ENCODE data around the gene NDUFA8.

NDUFA8 gene

GRCh38 chr9:122155796-122156195, 3.8 kb downstream of the NDUFA8 start:
- no peak for TF ChIP-seq CTCF (conservative IDR thresholded peaks at IDR 0.05; ENCODE audit: control insufficient read depth, insufficient read depth, low read depth, low read length)
- H3K4me3 ChIP-seq (ENCODE audit: control insufficient read depth, low read depth, low read length), result no peak overlapping the region
- DNase-seq (ENCODE audit: low read depth), result peak; percentile 24

GRCh38 chr9:122151267-122151828, 8.2 kb downstream of the NDUFA8 start:
- H3K4me3 ChIP-seq (ENCODE audit: control insufficient read depth, low read depth, low read length), result no peak overlapping the region
- no peak for TF ChIP-seq CTCF (conservative IDR thresholded peaks at IDR 0.05; ENCODE audit: control insufficient read depth, insufficient read depth, low read depth, low read length)
- no peak for DNase-seq (ENCODE audit: low read depth)

GRCh38 chr9:122145592-122145863, 14.1 kb downstream of the NDUFA8 start:
- no peak for DNase-seq (ENCODE audit: low read depth)
- no peak for TF ChIP-seq CTCF (conservative IDR thresholded peaks at IDR 0.05; ENCODE audit: control insufficient read depth, insufficient read depth, low read depth, low read length)
- H3K4me3 ChIP-seq (ENCODE audit: control insufficient read depth, low read depth, low read length), result no peak overlapping the region

GRCh38 chr9:122144836-122145591, 14.6 kb downstream of the NDUFA8 start:
- no peak for DNase-seq (ENCODE audit: low read depth)
- no peak overlapping the region for H3K4me3 ChIP-seq (ENCODE audit: control insufficient read depth, low read depth, low read length)
- peak; percentile 47 for TF ChIP-seq CTCF (conservative IDR thresholded peaks at IDR 0.05; ENCODE audit: control insufficient read depth, insufficient read depth, low read depth, low read length)

- no peak for TF ChIP-seq CTCF (conservative IDR thresholded peaks at IDR 0.05; ENCODE audit: control insufficient read depth, insufficient read depth, low read depth, low read length)
- no peak for DNase-seq (ENCODE audit: low read depth)
- no peak overlapping the region for H3K4me3 ChIP-seq (ENCODE audit: control insufficient read depth, low read depth, low read length)
Measured at GRCh38 chr9:122143876-122144405, 15.6 kb downstream of the NDUFA8 start.

- DNase-seq (ENCODE audit: low read depth), result no peak
- TF ChIP-seq CTCF (conservative IDR thresholded peaks at IDR 0.05; ENCODE audit: control insufficient read depth, insufficient read depth, low read depth, low read length), result no peak
- no peak overlapping the region for H3K4me3 ChIP-seq (ENCODE audit: control insufficient read depth, low read depth, low read length)
Measured at GRCh38 chr9:122143296-122143695, 16.3 kb downstream of the NDUFA8 start.

All from fibroblast of mammary gland (primary cell).